HCT116 (cell line): ENCODE results near the gene CTNNA1. TPM values are rescaled to one million over a fixed set of nuclear protein-coding genes. Genes with fewer than 3 reads are reported as not detected.

ENCODE experiments used
- ATAC-seq: fragments of 200-7000 bp; cut with Tn5 transposase; 2 replicates; pipeline ENCODE4 v1.9.1; 2020; ENCODE audit warnings: mild to moderate bottlenecking, moderate library complexity
- BruUV-seq: library from RNA; stranded (reverse); fragments of 400-500 nt; replicated peaks from 2 replicates; lab custom pipeline; 2021; lab: Mats Ljungman, UMichigan
- CTCF ChIA-PET: fragments of 300-600 bp; sonication (Branson Sonifier 250); formaldehyde crosslinking; loops from one replicate; lab custom pipeline; 2021; ENCODE audit warnings: antibody characterized with exemption; lab: Charles Lee
- POLR2A ChIA-PET: fragments of 300-600, 350-600 bp; sonication (Branson Sonifier 250); formaldehyde crosslinking; loops from one replicate; lab custom pipeline; 2021; ENCODE audit warnings: antibody characterized with exemption; lab: Charles Lee
- RAD21 ChIA-PET, 2 experiments: fragments of 300-600 bp; sonication (Branson Sonifier 250); formaldehyde crosslinking; loops; one replicate each; lab custom pipeline; 2023; ENCODE audit warnings: low total read pairs in 2 of 2; ENCODE audit not compliant: uncharacterized antibody in 2 of 2, unreplicated experiment in 2 of 2, low non-redundant PET in 1 of 2; lab: Charles Lee
- DNase-seq: peaks from one replicate; pipeline ENCODE4 v3.0.0-alpha.2; 2010; ENCODE audit warnings: low read depth, low spot score
- H2AFZ ChIP-seq: fragments of 200-600 bp; shearing (Covaris generic), sonication (generic); 2 replicates; pipeline ENCODE4 v1.6.1; 2017; ENCODE audit warnings: low read depth, mixed run types, mixed read lengths, antibody characterized with exemption, low read length; ENCODE audit not compliant: poor library complexity, severe bottlenecking
- H3K27ac ChIP-seq: 2 replicates; pipeline ENCODE4 v1.5.1; 2012; ENCODE audit warnings: low read depth, low read length
- H3K27me3 ChIP-seq: fragments of 200-600 bp; sonication (generic); 2 replicates; pipeline ENCODE4 v1.6.1; 2016; ENCODE audit warnings: mixed run types, low read length, mixed read lengths; ENCODE audit not compliant: insufficient read depth
- H3K36me3 ChIP-seq, 2 experiments: fragments of 200-500 bp in 1 of 2; fragments of 200-600 bp in 1 of 2; sonication (Bioruptor generic) in 1 of 2; sonication (generic) in 1 of 2; 2 replicates each; pipeline versions ENCODE4 v1.5.1 to v1.6.1; 2014 to 2016; ENCODE audit warnings: low read length in 2 of 2, inconsistent platforms in 1 of 2, mixed read lengths in 1 of 2, mixed run types in 1 of 2; ENCODE audit not compliant: insufficient read depth in 2 of 2, control insufficient read depth in 1 of 2
- H3K4me1 ChIP-seq, 2 experiments: fragments of 200-600 bp in 1 of 2; sonication (generic) in 1 of 2; 2 replicates each; pipeline versions ENCODE4 v1.5.1 to v1.6.1; 2012 to 2017; ENCODE audit warnings: low read length in 2 of 2, inconsistent platforms in 1 of 2, mild to moderate bottlenecking in 1 of 2, mixed read lengths in 1 of 2, mixed run types in 1 of 2, moderate library complexity in 1 of 2; ENCODE audit not compliant: insufficient read depth in 2 of 2, control insufficient read depth in 1 of 2
- H3K4me2 ChIP-seq: fragments of 200-600 bp; sonication (generic); 2 replicates; pipeline ENCODE4 v1.6.1; 2017; ENCODE audit warnings: mixed run types, low read length, mixed read lengths
- H3K4me3 ChIP-seq, 2 experiments: fragments of 200-600 bp in 1 of 2; sonication (generic) in 1 of 2; replicated peaks in 1 of 2; 2 replicates each; pipeline ENCODE4 v1.5.1; 2011 to 2016; ENCODE audit warnings: low read length in 2 of 2, control low read depth in 1 of 2, low read depth in 1 of 2, mild to moderate bottlenecking in 1 of 2, mixed read lengths in 1 of 2, mixed run types in 1 of 2
- H3K79me2 ChIP-seq: fragments of 200-600 bp; sonication (generic); 2 replicates; pipeline ENCODE4 v1.6.1; 2017; ENCODE audit warnings: mild to moderate bottlenecking, mixed run types, low read length, moderate library complexity, mixed read lengths; ENCODE audit not compliant: insufficient read depth
- H3K9ac ChIP-seq: fragments of 200-600 bp; sonication (generic); 2 replicates; pipeline ENCODE4 v1.6.1; 2016; ENCODE audit warnings: low read length, mixed read lengths
- H3K9me2 ChIP-seq: fragments of 200-600 bp; sonication (generic), shearing (Covaris generic); 2 replicates; pipeline ENCODE4 v1.6.1; 2017; ENCODE audit warnings: mixed run types, mild to moderate bottlenecking, moderate library complexity; ENCODE audit not compliant: insufficient read depth
- H3K9me3 ChIP-seq, 2 experiments: fragments of 200-500 bp in 1 of 2; fragments of 200-600 bp in 1 of 2; sonication (Bioruptor generic) in 1 of 2; sonication (generic) in 1 of 2; 2 replicates each; pipeline ENCODE4 v1.6.1; 2014 to 2017; ENCODE audit warnings: low read length in 2 of 2, mixed read lengths in 2 of 2, inconsistent platforms in 1 of 2, low read depth in 1 of 2, mild to moderate bottlenecking in 1 of 2, mixed run types in 1 of 2, moderate library complexity in 1 of 2; ENCODE audit not compliant: control insufficient read depth in 1 of 2, insufficient read depth in 1 of 2
- H4K20me1 ChIP-seq: fragments of 200-600 bp; sonication (generic), shearing (Covaris generic); 2 replicates; pipeline ENCODE4 v1.6.1; 2017; ENCODE audit warnings: mixed run types, mild to moderate bottlenecking, moderate library complexity; ENCODE audit not compliant: insufficient read depth
- CTCF ChIP-seq, 3 experiments: fragments of 200-600 bp in 1 of 3; sonication (generic) in 1 of 3; IDR thresholded peaks in 2 of 3; conservative IDR thresholded peaks in 1 of 3; 2 replicates each; pipeline ENCODE4 v1.5.1; 2012 to 2017; ENCODE audit warnings: low read depth in 2 of 3, low read length in 2 of 3, antibody characterized with exemption in 1 of 3, borderline replicate concordance in 1 of 3, control low read depth in 1 of 3, mild to moderate bottlenecking in 1 of 3, mixed read lengths in 1 of 3, mixed run types in 1 of 3, moderate library complexity in 1 of 3; ENCODE audit not compliant: insufficient read depth in 1 of 3
- EZH2 ChIP-seq: fragments of 200-600 bp; sonication (generic); IDR thresholded peaks from 2 replicates; pipeline ENCODE4 v1.6.1; 2017; ENCODE audit warnings: antibody characterized with exemption, mixed run types
- RAD21 ChIP-seq: IDR thresholded peaks from 2 replicates; pipeline ENCODE4 v1.6.1; 2012; ENCODE audit warnings: low read depth, mild to moderate bottlenecking
- SIN3A ChIP-seq: IDR thresholded peaks from 2 replicates; pipeline ENCODE4 v1.6.1; 2012; ENCODE audit warnings: low read depth
- TCF7L2 ChIP-seq: IDR thresholded peaks from 2 replicates; pipeline ENCODE4 v1.7.0; 2011; ENCODE audit warnings: borderline replicate concordance, inconsistent platforms; ENCODE audit not compliant: insufficient read depth, insufficient read length; ENCODE audit errors: extremely low read depth
- intact Hi-C: fragments of 100-400 bp; cut with micrococcal nuclease; formaldehyde crosslinking; loops from 2 replicates; pipeline ENCODE4 v1.10.0; 2022
- total RNA-seq: library from RNA; stranded (reverse); gene quantifications from one replicate; pipeline ENCODE4 v1.2.1, GENCODE V29; 2021; ENCODE audit not compliant: unreplicated experiment
- TF ChIP-seq, protein P1 (sequence below): IDR thresholded peaks from 2 replicates; pipeline ENCODE4 v1.6.1; 2012
- TF ChIP-seq, protein P2 (sequence below): IDR thresholded peaks from 2 replicates; pipeline ENCODE4 v1.6.1; 2012; ENCODE audit warnings: low read depth

Gene CTNNA1
- total RNA-seq, 1 experiment from 2014 or later = 313 TPM

GRCh38 chr5:138914338-138914737 lies 161.1 kb downstream of the CTNNA1 start:
- Histone ChIP-seq H3K36me3 (peaks cover 0 to 2% of the 10 kb centered on the region in 2 experiments; a peak in 1 of 4 replicates), H2AFZ (no peak overlapping the region), H3K4me2 (no peak overlapping the region), H3K4me1 (no peaks in the 10 kb centered on the region), H3K27ac (no peak overlapping the region), H3K4me3 (no peak overlapping the region), H3K9me3 (no peaks in the 10 kb centered on the region), H3K9me2 (no peaks in the 10 kb centered on the region), H3K79me2 (no peaks in the 10 kb centered on the region; the same call in 1 of the 2 replicates), H4K20me1 (no peaks in the 10 kb centered on the region), H3K27me3 (no peaks in the 10 kb centered on the region), H3K9ac (no peak overlapping the region)
- RAD21 ChIA-PET = no interaction called here
- POLR2A ChIA-PET = no interaction called here
- no peak for TF ChIP-seq CTCF (IDR thresholded peaks at IDR 0.05 in 2 of 3, conservative IDR thresholded peaks at IDR 0.05 in 1 of 3; ENCODE audit: borderline replicate concordance in 1 of 3, insufficient read depth in 1 of 3, low read depth in 2 of 3, low read length in 2 of 3)
- TF ChIP-seq, protein P1, sequence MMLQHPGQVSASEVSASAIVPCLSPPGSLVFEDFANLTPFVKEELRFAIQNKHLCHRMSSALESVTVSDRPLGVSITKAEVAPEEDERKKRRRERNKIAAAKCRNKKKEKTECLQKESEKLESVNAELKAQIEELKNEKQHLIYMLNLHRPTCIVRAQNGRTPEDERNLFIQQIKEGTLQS = no peak
- TF ChIP-seq, protein P2, sequence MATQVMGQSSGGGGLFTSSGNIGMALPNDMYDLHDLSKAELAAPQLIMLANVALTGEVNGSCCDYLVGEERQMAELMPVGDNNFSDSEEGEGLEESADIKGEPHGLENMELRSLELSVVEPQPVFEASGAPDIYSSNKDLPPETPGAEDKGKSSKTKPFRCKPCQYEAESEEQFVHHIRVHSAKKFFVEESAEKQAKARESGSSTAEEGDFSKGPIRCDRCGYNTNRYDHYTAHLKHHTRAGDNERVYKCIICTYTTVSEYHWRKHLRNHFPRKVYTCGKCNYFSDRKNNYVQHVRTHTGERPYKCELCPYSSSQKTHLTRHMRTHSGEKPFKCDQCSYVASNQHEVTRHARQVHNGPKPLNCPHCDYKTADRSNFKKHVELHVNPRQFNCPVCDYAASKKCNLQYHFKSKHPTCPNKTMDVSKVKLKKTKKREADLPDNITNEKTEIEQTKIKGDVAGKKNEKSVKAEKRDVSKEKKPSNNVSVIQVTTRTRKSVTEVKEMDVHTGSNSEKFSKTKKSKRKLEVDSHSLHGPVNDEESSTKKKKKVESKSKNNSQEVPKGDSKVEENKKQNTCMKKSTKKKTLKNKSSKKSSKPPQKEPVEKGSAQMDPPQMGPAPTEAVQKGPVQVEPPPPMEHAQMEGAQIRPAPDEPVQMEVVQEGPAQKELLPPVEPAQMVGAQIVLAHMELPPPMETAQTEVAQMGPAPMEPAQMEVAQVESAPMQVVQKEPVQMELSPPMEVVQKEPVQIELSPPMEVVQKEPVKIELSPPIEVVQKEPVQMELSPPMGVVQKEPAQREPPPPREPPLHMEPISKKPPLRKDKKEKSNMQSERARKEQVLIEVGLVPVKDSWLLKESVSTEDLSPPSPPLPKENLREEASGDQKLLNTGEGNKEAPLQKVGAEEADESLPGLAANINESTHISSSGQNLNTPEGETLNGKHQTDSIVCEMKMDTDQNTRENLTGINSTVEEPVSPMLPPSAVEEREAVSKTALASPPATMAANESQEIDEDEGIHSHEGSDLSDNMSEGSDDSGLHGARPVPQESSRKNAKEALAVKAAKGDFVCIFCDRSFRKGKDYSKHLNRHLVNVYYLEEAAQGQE = no peak
- no peak for TF ChIP-seq TCF7L2
- no peak for TF ChIP-seq RAD21
- TF ChIP-seq EZH2 = no peak
- no peak for TF ChIP-seq SIN3A
- intact Hi-C loops = no loop called here
- DNase-seq (no peak), ATAC-seq (no peak)
- no TSS peak for BruUV-seq
- CTCF ChIA-PET = no interaction called here
